NCI-H526 treated with DMSO at 0.1 percent for 48 hours (cell line): ENCODE results near the gene TIGD3.
A peak's percentile ranks its signal among the peaks of the same experiment; 100 is the strongest.

ENCODE experiments used
- DNase-seq: peaks from one replicate; lab custom pipeline; 2025; lab: John Stamatoyannopoulos, UW

The TIGD3 gene

GRCh38 chr11:65373839-65374580 is 19.5 kb downstream of the TIGD3 start:
- no peak for DNase-seq

GRCh38 chr11:65375012-65375411 is 20.5 kb downstream of the TIGD3 start:
- DNase-seq = no peak

GRCh38 chr11:65376138-65376713 is 21.7 kb downstream of the TIGD3 start:
- DNase-seq = no peak

GRCh38 chr11:65377036-65377435 is 22.5 kb downstream of the TIGD3 start:
- DNase-seq = no peak

GRCh38 chr11:65377777-65378176 is 23.2 kb downstream of the TIGD3 start:
- DNase-seq = no peak

- DNase-seq = no peak
Measured at GRCh38 chr11:65378208-65378927, 23.8 kb downstream of the TIGD3 start.

- DNase-seq = no peak
Measured at GRCh38 chr11:65378928-65379638, 24.5 kb downstream of the TIGD3 start.

GRCh38 chr11:65379698-65380459 is 25.3 kb downstream of the TIGD3 start:
- DNase-seq = no peak

- DNase-seq = no peak
Measured at GRCh38 chr11:65380460-65381119, 26.0 kb downstream of the TIGD3 start.

- DNase-seq = no peak
Measured at GRCh38 chr11:65381716-65382032, 27.1 kb downstream of the TIGD3 start.

- DNase-seq = peak; percentile 81
Measured at GRCh38 chr11:65382033-65382803, 27.7 kb downstream of the TIGD3 start, which contains the start of gene SLC25A45. SLC25A45 (minus strand) TSS chr11:65382646; CDS start chr11:65381951, 695 bp downstream.

GRCh38 chr11:65382804-65383368 is 28.3 kb downstream of the TIGD3 start:
- DNase-seq = no peak

- no peak for DNase-seq
Measured at GRCh38 chr11:65383778-65384177, 29.2 kb downstream of the TIGD3 start.

GRCh38 chr11:65384301-65384889 is 29.8 kb downstream of the TIGD3 start:
- DNase-seq = no peak

- peak; percentile 52 for DNase-seq
Measured at GRCh38 chr11:65386307-65387140, 32.0 kb downstream of the TIGD3 start, which contains the start of gene FRMD8. FRMD8 (plus strand) TSS chr11:65386637; CDS start chr11:65387037, 400 bp downstream.

GRCh38 chr11:65388731-65389130 is 34.2 kb downstream of the TIGD3 start:
- no peak for DNase-seq

- no peak for DNase-seq
Measured at GRCh38 chr11:65389294-65389980, 34.9 kb downstream of the TIGD3 start.
